ENCODE results near the gene DEAF1.

DNA sequence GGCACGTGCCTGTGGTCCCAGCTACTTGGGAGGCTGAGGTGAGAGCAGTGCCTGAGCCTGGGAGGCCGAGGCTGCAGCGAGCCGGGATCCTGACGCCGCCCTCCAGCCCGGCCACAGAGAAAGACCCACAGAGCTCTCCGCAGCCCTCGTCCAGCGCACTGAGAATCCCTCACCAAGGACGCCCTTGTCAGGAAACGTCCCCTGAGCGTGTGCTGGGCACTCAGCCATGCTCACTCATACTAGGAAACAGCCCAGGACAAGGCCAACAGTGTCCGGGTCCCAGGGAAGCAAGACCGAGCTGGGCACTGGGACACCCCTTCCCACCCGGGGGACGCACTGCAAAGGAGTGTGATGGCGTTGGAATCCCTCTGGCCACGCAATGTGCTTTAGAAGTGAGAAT is 14.5 kb downstream of the DEAF1 start:
- TF ChIP-seq EZH2phosphoT487 (IDR thresholded peaks at IDR 0.05; ENCODE audit: insufficient read depth, low read depth) (no peak), EZH2 (IDR thresholded peaks at IDR 0.05; ENCODE audit: insufficient read depth, poor library complexity, severe bottlenecking) (no peak)

All from GM23248 (cell line).